HEK293 (cell line): Measurements from ENCODE around the gene ACOT9.

Experiments used
- BCL11B ChIP-seq: fragments of 450-650 bp; formaldehyde crosslinking; IDR thresholded peaks from 2 replicates; pipeline ENCODE4 v1.5.1; 2016; ENCODE audit warnings: low read depth, missing biosample characterization, missing genetic modification characterization
- GLIS2 ChIP-seq: fragments of 450-650 bp; formaldehyde crosslinking; IDR thresholded peaks from 2 replicates; pipeline ENCODE4 v1.5.1; 2016; ENCODE audit warnings: missing biosample characterization, missing genetic modification characterization
- IKZF3 ChIP-seq: fragments of 450-650 bp; IDR thresholded peaks from 2 replicates; pipeline ENCODE4 v1.5.0; 2018; ENCODE audit warnings: missing biosample characterization, mild to moderate bottlenecking, missing genetic modification characterization, moderate library complexity
- KLF1 ChIP-seq: fragments of 450-650 bp; formaldehyde crosslinking; IDR thresholded peaks from 2 replicates; pipeline ENCODE4 v1.5.1; 2016; ENCODE audit warnings: missing biosample characterization, missing genetic modification characterization
- KLF10 ChIP-seq: fragments of 450-650 bp; IDR thresholded peaks from 2 replicates; pipeline ENCODE4 v1.5.1; 2018; ENCODE audit warnings: missing biosample characterization, mild to moderate bottlenecking, missing genetic modification characterization
- MZF1 ChIP-seq: fragments of 450-650 bp; formaldehyde crosslinking; IDR thresholded peaks from 2 replicates; pipeline ENCODE4 v1.5.1; 2017; ENCODE audit warnings: missing biosample characterization, missing genetic modification characterization, borderline replicate concordance
- RBAK ChIP-seq: fragments of 450-650 bp; formaldehyde crosslinking; IDR thresholded peaks from 2 replicates; pipeline ENCODE4 v1.5.1; 2016; ENCODE audit warnings: missing biosample characterization, missing genetic modification characterization
- SETDB1 ChIP-seq: IDR thresholded peaks from one replicate; pipeline ENCODE4 v1.6.1; 2017; ENCODE audit warnings: mild to moderate bottlenecking, low read length, moderate library complexity, mixed read lengths; ENCODE audit not compliant: insufficient read length
- SP3 ChIP-seq: fragments of 450-650 bp; formaldehyde crosslinking; IDR thresholded peaks from 2 replicates; pipeline ENCODE4 v1.5.1; 2016; ENCODE audit warnings: missing biosample characterization, missing genetic modification characterization
- SP7 ChIP-seq: fragments of 450-650 bp; formaldehyde crosslinking; IDR thresholded peaks from 2 replicates; pipeline ENCODE4 v1.5.1; 2016; ENCODE audit warnings: missing biosample characterization, missing genetic modification characterization
- ZBTB1 ChIP-seq: fragments of 450-650 bp; formaldehyde crosslinking; IDR thresholded peaks from 2 replicates; pipeline ENCODE4 v1.5.1; 2016; ENCODE audit warnings: missing biosample characterization, missing genetic modification characterization
- ZBTB20 ChIP-seq: fragments of 450-650 bp; formaldehyde crosslinking; IDR thresholded peaks from 2 replicates; pipeline ENCODE4 v1.5.1; 2016; ENCODE audit warnings: missing biosample characterization, missing genetic modification characterization
- ZBTB48 ChIP-seq: fragments of 450-650 bp; formaldehyde crosslinking; IDR thresholded peaks from 2 replicates; pipeline ENCODE4 v1.5.1; 2016; ENCODE audit warnings: missing biosample characterization, missing genetic modification characterization
- ZBTB8A ChIP-seq: fragments of 450-650 bp; formaldehyde crosslinking; IDR thresholded peaks from 2 replicates; pipeline ENCODE4 v1.5.1; 2016; ENCODE audit warnings: missing biosample characterization, missing genetic modification characterization
- ZFHX2 ChIP-seq: fragments of 450-650 bp; formaldehyde crosslinking; conservative IDR thresholded peaks from 2 replicates; pipeline ENCODE4 v1.5.1; 2016; ENCODE audit warnings: missing biosample characterization, missing genetic modification characterization
- ZNF324 ChIP-seq: fragments of 450-650 bp; formaldehyde crosslinking; IDR thresholded peaks from 2 replicates; pipeline ENCODE4 v1.5.1; 2016; ENCODE audit warnings: missing biosample characterization, missing genetic modification characterization
- ZNF341 ChIP-seq: fragments of 450-650 bp; formaldehyde crosslinking; IDR thresholded peaks from 2 replicates; pipeline ENCODE4; 2016; ENCODE audit warnings: low read depth, missing biosample characterization, missing genetic modification characterization
- ZNF354C ChIP-seq: fragments of 450-650 bp; formaldehyde crosslinking; IDR thresholded peaks from 2 replicates; pipeline ENCODE4 v1.5.1; 2016; ENCODE audit warnings: missing biosample characterization, missing genetic modification characterization, low read depth, borderline replicate concordance
- ZNF366 ChIP-seq: fragments of 450-650 bp; formaldehyde crosslinking; conservative IDR thresholded peaks from 2 replicates; pipeline ENCODE4 v1.5.1; 2016; ENCODE audit warnings: missing biosample characterization, missing genetic modification characterization
- ZNF423 ChIP-seq: fragments of 450-650 bp; formaldehyde crosslinking; IDR thresholded peaks from 2 replicates; pipeline ENCODE4 v1.5.1; 2016; ENCODE audit warnings: missing biosample characterization, missing genetic modification characterization
- ZNF426 ChIP-seq: fragments of 450-650 bp; formaldehyde crosslinking; IDR thresholded peaks from 2 replicates; pipeline ENCODE4 v1.5.1; 2017; ENCODE audit warnings: missing biosample characterization, missing genetic modification characterization, mild to moderate bottlenecking, inconsistent platforms, moderate library complexity
- ZNF473 ChIP-seq: fragments of 450-650 bp; formaldehyde crosslinking; IDR thresholded peaks from 2 replicates; pipeline ENCODE4 v1.5.1; 2017; ENCODE audit warnings: missing biosample characterization, missing genetic modification characterization
- ZNF660 ChIP-seq: fragments of 450-650 bp; IDR thresholded peaks from 2 replicates; pipeline ENCODE4 v1.5.1; 2018; ENCODE audit warnings: missing biosample characterization, mild to moderate bottlenecking, missing genetic modification characterization
- ZNF707 ChIP-seq: fragments of 450-650 bp; formaldehyde crosslinking; IDR thresholded peaks from 2 replicates; pipeline ENCODE4 v1.5.1; 2016; ENCODE audit warnings: missing biosample characterization, missing genetic modification characterization
- TF ChIP-seq, protein P1 (sequence below): fragments of 450-650 bp; formaldehyde crosslinking; IDR thresholded peaks from 2 replicates; pipeline ENCODE4 v1.5.1; 2016; ENCODE audit warnings: missing biosample characterization, missing genetic modification characterization
- TF ChIP-seq, protein P2 (sequence below): fragments of 450-650 bp; formaldehyde crosslinking; IDR thresholded peaks from 2 replicates; pipeline ENCODE4 v1.5.1; 2016; ENCODE audit warnings: missing biosample characterization, missing genetic modification characterization
- TF ChIP-seq, protein P3 (sequence below): fragments of 450-650 bp; formaldehyde crosslinking; optimal IDR thresholded peaks from 2 replicates; pipeline ENCODE3; 2016; ENCODE audit warnings: missing biosample characterization, mild to moderate bottlenecking, missing genetic modification characterization
- TF ChIP-seq, protein P4 (sequence below): fragments of 450-650 bp; formaldehyde crosslinking; IDR thresholded peaks from 2 replicates; pipeline ENCODE4 v1.5.1; 2017; ENCODE audit warnings: missing biosample characterization, missing genetic modification characterization
- TF ChIP-seq, protein P5 (sequence below): fragments of 450-650 bp; formaldehyde crosslinking; IDR thresholded peaks from 2 replicates; pipeline ENCODE4 v1.5.1; 2016; ENCODE audit warnings: missing biosample characterization, missing genetic modification characterization

Gene ACOT9

DNA sequence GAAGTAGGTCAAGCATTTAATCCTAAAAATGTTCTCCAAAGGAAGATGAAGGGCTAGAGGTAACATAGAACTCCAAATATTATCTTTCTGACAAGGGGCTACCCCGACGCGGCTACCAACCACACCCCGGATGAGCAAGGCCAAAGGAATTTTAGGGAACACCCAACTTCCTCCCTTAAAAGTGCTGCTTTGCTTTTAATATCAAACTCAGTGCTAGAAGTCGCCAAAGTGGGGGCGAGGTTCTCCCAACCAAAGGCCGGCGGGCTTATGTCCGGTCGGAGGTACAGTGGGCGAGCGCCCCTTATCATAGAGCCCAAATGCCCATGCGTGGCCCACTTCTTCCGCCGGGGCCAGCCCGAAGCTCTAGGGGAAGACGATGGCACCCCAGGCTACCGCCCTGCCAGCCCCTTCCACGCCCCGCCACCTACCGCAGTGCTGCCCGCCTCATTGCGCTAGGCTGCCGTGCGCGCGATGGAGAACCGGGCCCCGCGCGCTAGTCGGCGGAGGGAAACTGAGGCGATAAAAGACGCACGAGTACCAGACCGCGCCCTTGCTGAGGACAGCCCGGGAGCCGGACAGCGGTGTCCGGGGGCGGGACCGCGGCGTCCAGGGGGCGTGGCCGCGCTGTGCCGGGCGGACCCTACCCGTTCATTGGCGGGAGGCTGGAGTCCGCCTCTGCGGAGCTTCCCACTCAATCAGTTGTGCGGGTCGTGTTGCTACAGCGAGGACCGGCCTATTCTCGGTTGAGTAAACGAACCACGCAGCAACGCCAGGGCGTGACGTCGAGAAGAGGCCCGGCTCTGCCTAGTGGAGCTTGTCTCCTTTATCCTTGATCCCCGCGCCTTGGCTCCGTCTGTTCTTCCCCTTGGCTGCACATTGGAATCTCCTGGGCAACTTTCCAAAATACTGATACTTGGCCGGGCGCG, at the start of gene ACOT9 (continued):
- TF ChIP-seq, protein P1, sequence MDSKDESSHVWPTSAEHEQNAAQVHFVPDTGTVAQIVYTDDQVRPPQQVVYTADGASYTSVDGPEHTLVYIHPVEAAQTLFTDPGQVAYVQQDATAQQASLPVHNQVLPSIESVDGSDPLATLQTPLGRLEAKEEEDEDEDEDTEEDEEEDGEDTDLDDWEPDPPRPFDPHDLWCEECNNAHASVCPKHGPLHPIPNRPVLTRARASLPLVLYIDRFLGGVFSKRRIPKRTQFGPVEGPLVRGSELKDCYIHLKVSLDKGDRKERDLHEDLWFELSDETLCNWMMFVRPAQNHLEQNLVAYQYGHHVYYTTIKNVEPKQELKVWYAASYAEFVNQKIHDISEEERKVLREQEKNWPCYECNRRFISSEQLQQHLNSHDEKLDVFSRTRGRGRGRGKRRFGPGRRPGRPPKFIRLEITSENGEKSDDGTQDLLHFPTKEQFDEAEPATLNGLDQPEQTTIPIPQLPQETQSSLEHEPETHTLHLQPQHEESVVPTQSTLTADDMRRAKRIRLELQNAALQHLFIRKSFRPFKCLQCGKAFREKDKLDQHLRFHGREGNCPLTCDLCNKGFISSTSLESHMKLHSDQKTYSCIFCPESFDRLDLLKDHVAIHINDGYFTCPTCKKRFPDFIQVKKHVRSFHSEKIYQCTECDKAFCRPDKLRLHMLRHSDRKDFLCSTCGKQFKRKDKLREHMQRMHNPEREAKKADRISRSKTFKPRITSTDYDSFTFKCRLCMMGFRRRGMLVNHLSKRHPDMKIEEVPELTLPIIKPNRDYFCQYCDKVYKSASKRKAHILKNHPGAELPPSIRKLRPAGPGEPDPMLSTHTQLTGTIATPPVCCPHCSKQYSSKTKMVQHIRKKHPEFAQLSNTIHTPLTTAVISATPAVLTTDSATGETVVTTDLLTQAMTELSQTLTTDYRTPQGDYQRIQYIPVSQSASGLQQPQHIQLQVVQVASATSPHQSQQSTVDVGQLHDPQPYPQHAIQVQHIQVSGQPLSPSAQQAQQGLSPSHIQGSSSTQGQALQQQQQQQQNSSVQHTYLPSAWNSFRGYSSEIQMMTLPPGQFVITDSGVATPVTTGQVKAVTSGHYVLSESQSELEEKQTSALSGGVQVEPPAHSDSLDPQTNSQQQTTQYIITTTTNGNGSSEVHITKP (tag by site-specific recombination) = peak; percentile 99
- peak; percentile 80 for TF ChIP-seq ZFHX2 (tag by site-specific recombination)
- no peak for TF ChIP-seq SETDB1
- TF ChIP-seq, protein P2, sequence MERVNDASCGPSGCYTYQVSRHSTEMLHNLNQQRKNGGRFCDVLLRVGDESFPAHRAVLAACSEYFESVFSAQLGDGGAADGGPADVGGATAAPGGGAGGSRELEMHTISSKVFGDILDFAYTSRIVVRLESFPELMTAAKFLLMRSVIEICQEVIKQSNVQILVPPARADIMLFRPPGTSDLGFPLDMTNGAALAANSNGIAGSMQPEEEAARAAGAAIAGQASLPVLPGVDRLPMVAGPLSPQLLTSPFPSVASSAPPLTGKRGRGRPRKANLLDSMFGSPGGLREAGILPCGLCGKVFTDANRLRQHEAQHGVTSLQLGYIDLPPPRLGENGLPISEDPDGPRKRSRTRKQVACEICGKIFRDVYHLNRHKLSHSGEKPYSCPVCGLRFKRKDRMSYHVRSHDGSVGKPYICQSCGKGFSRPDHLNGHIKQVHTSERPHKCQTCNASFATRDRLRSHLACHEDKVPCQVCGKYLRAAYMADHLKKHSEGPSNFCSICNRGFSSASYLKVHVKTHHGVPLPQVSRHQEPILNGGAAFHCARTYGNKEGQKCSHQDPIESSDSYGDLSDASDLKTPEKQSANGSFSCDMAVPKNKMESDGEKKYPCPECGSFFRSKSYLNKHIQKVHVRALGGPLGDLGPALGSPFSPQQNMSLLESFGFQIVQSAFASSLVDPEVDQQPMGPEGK (tag by site-specific recombination) = peak; percentile 52; the same call in 1 of the 2 replicates
- no peak for TF ChIP-seq ZNF354C (tag by site-specific recombination)
- no peak for TF ChIP-seq RBAK (tag by site-specific recombination)
- TF ChIP-seq SP7 = peak; percentile 50; the same call in 1 of the 2 replicates
- peak; percentile 81 for TF ChIP-seq ZBTB48 (tag by site-specific recombination)
- peak; percentile 66 for TF ChIP-seq ZNF660
- TF ChIP-seq BCL11B (tag by site-specific recombination) = peak; percentile 56; the same call in 1 of the 2 replicates
- TF ChIP-seq MZF1 = peak; percentile 99
- peak; percentile 97 for TF ChIP-seq ZBTB8A
- TF ChIP-seq IKZF3 (tag by site-specific recombination) = peak; percentile 36
- no peak for TF ChIP-seq ZNF473 (tag by site-specific recombination)
- peak; percentile 90 for TF ChIP-seq SP3
- peak; percentile 62 for TF ChIP-seq GLIS2 (tag by site-specific recombination)
- no peak for TF ChIP-seq ZNF707
- peak; percentile 60 for TF ChIP-seq ZNF366 (tag by site-specific recombination)
- TF ChIP-seq, protein P3, sequence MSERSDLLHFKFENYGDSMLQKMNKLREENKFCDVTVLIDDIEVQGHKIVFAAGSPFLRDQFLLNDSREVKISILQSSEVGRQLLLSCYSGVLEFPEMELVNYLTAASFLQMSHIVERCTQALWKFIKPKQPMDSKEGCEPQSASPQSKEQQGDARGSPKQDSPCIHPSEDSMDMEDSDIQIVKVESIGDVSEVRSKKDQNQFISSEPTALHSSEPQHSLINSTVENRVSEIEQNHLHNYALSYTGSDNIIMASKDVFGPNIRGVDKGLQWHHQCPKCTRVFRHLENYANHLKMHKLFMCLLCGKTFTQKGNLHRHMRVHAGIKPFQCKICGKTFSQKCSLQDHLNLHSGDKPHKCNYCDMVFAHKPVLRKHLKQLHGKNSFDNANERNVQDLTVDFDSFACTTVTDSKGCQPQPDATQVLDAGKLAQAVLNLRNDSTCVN (tag by site-specific recombination) = peak; percentile 73
- TF ChIP-seq, protein P4, sequence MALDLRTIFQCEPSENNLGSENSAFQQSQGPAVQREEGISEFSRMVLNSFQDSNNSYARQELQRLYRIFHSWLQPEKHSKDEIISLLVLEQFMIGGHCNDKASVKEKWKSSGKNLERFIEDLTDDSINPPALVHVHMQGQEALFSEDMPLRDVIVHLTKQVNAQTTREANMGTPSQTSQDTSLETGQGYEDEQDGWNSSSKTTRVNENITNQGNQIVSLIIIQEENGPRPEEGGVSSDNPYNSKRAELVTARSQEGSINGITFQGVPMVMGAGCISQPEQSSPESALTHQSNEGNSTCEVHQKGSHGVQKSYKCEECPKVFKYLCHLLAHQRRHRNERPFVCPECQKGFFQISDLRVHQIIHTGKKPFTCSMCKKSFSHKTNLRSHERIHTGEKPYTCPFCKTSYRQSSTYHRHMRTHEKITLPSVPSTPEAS (tag by site-specific recombination) = 0 out of 2 replicates have a peak, but pooled peaks have one; percentile 14
- TF ChIP-seq, protein P5, sequence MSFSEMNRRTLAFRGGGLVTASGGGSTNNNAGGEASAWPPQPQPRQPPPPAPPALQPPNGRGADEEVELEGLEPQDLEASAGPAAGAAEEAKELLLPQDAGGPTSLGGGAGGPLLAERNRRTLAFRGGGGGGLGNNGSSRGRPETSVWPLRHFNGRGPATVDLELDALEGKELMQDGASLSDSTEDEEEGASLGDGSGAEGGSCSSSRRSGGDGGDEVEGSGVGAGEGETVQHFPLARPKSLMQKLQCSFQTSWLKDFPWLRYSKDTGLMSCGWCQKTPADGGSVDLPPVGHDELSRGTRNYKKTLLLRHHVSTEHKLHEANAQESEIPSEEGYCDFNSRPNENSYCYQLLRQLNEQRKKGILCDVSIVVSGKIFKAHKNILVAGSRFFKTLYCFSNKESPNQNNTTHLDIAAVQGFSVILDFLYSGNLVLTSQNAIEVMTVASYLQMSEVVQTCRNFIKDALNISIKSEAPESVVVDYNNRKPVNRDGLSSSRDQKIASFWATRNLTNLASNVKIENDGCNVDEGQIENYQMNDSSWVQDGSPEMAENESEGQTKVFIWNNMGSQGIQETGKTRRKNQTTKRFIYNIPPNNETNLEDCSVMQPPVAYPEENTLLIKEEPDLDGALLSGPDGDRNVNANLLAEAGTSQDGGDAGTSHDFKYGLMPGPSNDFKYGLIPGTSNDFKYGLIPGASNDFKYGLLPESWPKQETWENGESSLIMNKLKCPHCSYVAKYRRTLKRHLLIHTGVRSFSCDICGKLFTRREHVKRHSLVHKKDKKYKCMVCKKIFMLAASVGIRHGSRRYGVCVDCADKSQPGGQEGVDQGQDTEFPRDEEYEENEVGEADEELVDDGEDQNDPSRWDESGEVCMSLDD = peak; percentile 32; the same call in 1 of the 2 replicates
- TF ChIP-seq KLF10 (tag by site-specific recombination) = peak; percentile 64; the same call in 1 of the 2 replicates
- TF ChIP-seq ZBTB20 (tag by site-specific recombination) = peak; percentile 83; the same call in 1 of the 2 replicates
- TF ChIP-seq ZNF426 (tag by site-specific recombination) = no peak
- TF ChIP-seq ZNF341 (tag by site-specific recombination) = peak; percentile 25; the same call in 1 of the 2 replicates
- TF ChIP-seq KLF1 = peak; percentile 70
- no peak for TF ChIP-seq ZNF324 (tag by site-specific recombination)
- no peak for TF ChIP-seq ZNF423 (tag by site-specific recombination)
- 0 out of 2 replicates have a peak, but pooled peaks have one; percentile 19 for TF ChIP-seq ZBTB1
